Body of pancreas (tissue), 4 donors: ENCODE data around the gene MAD1L1.
"Not testable (repeated sequence)": the region's sequence is repeated elsewhere in the genome, so short reads cannot be mapped to it uniquely, and the experiment has no call there.

ENCODE experiments used
- POLR2A ChIP-seq, 3 donors: fragments of 450-650 bp; IDR thresholded peaks; one replicate each; pipeline ENCODE4 v1.6.1; 2016; ENCODE audit warnings: antibody characterized with exemption in 3 of 3, mild to moderate bottlenecking in 2 of 3
- TF ChIP-seq, protein P1 (sequence below), 7 experiments: fragments of 450-650 bp in 4 of 7; fragments of 200-600 bp in 3 of 7; sonication (generic) in 3 of 7; IDR thresholded peaks; one replicate each; pipeline ENCODE4 v1.5.1; 2016 to 2019; ENCODE audit warnings: antibody characterized with exemption in 7 of 7

DNA sequence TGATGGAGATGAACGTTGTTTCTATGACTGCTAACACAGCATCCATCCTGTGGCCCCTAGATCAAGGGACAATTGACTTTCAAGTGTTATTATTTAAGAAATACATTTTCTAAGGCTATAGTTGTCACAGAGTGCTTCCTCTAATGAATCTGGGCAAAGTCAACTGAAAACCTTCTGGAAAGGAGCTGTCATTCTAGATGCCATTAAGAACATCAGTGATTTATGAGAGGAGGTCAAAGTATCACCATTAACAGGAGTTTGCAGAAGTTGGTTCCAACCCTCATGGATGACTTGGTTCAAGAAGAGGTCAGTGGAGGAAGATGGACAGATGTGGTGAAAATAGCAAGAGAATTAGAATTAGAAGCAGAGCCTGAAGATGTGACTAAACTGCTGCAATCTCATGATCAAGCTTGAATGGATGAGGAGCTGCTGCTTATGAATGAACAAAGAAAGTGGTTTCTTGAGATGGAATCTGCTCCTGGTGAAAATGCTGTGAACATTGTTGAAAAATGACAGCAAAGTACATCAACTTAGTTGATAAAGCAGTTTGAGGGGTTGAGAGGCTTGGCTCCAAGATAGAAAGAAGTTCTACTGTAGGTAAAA is 400.7 kb downstream of the MAD1L1 start:
- not testable (repeated sequence) for TF ChIP-seq POLR2A (IDR thresholded peaks at IDR 0.05)
- TF ChIP-seq, protein P1, sequence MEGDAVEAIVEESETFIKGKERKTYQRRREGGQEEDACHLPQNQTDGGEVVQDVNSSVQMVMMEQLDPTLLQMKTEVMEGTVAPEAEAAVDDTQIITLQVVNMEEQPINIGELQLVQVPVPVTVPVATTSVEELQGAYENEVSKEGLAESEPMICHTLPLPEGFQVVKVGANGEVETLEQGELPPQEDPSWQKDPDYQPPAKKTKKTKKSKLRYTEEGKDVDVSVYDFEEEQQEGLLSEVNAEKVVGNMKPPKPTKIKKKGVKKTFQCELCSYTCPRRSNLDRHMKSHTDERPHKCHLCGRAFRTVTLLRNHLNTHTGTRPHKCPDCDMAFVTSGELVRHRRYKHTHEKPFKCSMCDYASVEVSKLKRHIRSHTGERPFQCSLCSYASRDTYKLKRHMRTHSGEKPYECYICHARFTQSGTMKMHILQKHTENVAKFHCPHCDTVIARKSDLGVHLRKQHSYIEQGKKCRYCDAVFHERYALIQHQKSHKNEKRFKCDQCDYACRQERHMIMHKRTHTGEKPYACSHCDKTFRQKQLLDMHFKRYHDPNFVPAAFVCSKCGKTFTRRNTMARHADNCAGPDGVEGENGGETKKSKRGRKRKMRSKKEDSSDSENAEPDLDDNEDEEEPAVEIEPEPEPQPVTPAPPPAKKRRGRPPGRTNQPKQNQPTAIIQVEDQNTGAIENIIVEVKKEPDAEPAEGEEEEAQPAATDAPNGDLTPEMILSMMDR (IDR thresholded peaks at IDR 0.05), result not testable (repeated sequence)
